Choroid plexus epithelial cell (primary cell): ENCODE measurements around the gene BET1L.
"Not testable (repeated sequence)": the region's sequence is repeated elsewhere in the genome, so short reads cannot be mapped to it uniquely, and the experiment has no call there.

ENCODE experiments used
- DNase-seq: peaks from one replicate; pipeline ENCODE4 v3.0.0-alpha.2; 2010; ENCODE audit warnings: low read depth
- H3K4me3 ChIP-seq: 2 replicates; pipeline ENCODE4 v1.5.1; 2011; ENCODE audit warnings: low read depth, mild to moderate bottlenecking, control low read depth, low read length, moderate library complexity
- TF ChIP-seq, protein P1 (sequence below): conservative IDR thresholded peaks from 2 replicates; pipeline ENCODE4 v1.5.1; 2011; ENCODE audit warnings: low read depth, mild to moderate bottlenecking, control low read depth, inconsistent platforms, low read length, moderate library complexity

The BET1L gene

DNA sequence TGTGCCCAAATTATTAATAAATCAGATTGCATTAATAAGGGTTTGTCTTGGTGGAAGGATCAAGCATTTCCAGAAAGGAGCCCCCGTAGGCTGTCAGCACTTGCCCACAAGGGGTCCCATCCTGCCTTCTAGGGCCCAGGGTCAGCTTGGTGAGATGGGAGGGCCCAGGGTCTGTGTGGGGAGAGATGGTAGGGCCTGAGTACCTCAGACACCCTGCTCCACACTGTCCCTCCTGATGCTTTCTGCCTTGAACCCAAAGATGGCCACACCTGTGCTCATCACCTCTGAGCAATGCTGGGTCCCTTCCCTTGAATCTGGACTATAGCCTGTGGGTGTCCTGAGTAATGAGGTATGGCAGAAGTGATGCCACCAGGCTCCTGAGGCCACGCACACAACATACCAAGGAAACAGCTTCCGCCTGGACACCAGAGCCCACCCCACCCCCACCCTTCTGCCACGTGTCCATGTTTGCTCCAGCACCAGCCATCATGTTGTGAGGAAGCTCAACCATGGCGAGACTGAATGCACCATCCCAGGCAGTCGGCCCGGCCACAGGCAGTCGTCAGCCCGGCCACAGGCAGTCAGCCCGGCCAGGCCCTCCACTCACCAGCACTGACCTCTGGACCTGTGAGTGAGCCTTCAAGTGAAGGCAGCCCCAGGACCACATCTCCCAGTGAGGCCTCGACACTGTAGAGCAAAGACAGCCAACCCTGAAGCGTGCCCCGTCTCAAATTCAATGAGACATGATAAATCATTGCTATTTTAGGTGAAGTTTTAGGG, 6.8 kb downstream of the BET1L start:
- H3K4me3 ChIP-seq, result no peak overlapping the region
- DNase-seq, result no peak
- TF ChIP-seq, protein P1, sequence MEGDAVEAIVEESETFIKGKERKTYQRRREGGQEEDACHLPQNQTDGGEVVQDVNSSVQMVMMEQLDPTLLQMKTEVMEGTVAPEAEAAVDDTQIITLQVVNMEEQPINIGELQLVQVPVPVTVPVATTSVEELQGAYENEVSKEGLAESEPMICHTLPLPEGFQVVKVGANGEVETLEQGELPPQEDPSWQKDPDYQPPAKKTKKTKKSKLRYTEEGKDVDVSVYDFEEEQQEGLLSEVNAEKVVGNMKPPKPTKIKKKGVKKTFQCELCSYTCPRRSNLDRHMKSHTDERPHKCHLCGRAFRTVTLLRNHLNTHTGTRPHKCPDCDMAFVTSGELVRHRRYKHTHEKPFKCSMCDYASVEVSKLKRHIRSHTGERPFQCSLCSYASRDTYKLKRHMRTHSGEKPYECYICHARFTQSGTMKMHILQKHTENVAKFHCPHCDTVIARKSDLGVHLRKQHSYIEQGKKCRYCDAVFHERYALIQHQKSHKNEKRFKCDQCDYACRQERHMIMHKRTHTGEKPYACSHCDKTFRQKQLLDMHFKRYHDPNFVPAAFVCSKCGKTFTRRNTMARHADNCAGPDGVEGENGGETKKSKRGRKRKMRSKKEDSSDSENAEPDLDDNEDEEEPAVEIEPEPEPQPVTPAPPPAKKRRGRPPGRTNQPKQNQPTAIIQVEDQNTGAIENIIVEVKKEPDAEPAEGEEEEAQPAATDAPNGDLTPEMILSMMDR, result no peak

DNA sequence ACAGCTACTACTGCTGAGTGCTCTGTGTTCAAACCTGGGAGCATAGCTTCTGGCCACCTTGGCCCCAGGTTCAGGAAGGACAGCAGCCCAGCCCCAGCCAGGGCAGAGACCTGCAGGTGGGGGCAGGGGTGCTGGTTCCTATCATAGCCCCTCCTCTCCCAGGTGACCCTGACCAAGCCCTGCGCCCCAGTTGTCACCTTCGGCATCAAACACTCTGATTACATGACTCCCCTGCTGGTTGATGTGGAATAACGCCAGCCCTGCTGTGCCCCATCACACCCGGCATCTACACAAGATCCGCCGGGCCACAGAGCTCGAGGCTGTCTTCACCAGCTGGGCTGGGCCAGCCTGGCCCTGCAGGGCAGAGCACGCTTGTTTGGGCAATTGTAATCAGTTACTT, 7.4 kb downstream of the BET1L start:
- no peak overlapping the region for H3K4me3 ChIP-seq
- DNase-seq, result no peak
- TF ChIP-seq, protein P1, result peak; percentile 3

DNA sequence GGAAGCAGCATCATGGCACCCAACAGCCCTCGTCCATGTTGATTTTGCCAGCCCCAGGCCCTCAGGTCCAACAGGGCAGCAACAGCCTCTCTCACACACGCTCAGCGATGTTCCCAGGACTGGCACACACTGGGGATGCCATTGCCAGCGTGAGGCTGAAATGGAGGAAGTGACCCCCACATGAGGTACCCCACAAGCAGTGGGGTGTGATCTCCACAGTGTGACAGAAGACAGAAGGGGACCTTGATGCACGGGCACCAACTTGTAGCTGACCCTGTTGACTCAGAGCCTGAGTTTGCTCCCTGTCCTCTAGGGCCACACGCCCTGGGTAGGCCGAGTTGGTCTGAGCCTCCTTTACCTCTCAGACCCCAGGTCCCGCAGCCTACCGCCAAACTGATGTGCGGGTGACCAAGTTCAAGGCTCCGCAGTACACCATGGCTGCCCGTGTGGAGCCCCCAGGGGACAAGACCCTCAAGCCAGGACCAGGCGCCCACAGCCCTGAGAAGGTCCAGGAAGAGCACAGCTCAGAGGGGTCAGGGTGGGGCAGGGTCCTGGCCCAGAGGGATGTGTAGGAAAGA, 8.1 kb downstream of the BET1L start:
- H3K4me3 ChIP-seq, result no peak overlapping the region
- TF ChIP-seq, protein P1, result no peak
- no peak for DNase-seq

DNA sequence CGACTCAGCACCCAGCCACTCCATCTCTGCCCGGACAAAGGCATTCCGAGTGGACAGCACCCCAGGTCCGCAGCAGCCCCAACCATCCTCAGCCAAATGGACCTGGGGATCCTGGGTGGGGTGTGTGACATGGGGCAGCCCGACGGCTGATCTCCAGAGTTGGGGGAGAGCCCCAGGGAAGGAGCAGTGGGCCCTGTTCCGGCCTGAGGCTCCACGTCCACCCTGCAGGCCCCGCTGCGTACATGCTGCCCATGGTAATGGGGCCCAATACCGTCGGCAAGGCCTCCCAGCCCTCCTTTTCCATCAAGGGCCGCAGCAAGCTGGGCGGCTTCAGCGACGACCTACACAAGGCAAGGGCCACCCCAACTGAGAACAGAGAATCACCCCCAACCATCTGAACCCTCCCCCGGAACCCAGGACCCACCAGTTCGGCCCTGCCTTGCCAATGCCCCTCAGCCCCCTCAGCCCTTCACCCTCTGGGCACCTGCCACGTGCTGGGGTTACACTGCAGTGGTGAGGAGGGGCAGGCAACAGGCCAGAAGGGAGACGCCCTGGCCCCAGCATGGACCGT, 8.9 kb downstream of the BET1L start:
- DNase-seq, result no peak
- H3K4me3 ChIP-seq, result no peak overlapping the region
- TF ChIP-seq, protein P1, result no peak

DNA sequence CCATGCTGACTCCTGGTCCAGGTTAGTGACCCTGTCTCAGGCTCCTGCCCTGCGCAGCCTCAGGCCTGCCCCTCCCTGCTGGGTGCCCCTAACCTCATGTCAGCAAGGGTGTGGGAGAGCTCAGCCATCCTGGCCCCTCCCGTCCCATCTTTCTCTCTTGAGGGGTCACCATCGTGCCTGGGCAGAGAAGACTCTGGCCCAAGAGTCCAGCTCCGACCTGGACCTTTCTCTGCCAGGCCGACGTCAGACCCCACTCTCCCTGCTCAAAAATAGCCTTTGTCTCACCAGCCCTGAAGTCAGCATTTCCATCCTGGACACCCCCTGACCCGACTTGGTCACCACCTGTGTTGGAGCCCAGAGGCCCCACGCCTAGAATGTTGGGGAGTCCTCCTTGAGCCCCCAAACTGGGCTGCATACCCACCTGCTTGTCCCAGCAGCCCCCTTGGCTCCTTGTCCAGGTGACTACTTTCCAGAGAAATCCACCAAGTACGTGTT, 9.4 kb downstream of the BET1L start:
- no peak overlapping the region for H3K4me3 ChIP-seq
- no peak for DNase-seq
- TF ChIP-seq, protein P1, result no peak

DNA sequence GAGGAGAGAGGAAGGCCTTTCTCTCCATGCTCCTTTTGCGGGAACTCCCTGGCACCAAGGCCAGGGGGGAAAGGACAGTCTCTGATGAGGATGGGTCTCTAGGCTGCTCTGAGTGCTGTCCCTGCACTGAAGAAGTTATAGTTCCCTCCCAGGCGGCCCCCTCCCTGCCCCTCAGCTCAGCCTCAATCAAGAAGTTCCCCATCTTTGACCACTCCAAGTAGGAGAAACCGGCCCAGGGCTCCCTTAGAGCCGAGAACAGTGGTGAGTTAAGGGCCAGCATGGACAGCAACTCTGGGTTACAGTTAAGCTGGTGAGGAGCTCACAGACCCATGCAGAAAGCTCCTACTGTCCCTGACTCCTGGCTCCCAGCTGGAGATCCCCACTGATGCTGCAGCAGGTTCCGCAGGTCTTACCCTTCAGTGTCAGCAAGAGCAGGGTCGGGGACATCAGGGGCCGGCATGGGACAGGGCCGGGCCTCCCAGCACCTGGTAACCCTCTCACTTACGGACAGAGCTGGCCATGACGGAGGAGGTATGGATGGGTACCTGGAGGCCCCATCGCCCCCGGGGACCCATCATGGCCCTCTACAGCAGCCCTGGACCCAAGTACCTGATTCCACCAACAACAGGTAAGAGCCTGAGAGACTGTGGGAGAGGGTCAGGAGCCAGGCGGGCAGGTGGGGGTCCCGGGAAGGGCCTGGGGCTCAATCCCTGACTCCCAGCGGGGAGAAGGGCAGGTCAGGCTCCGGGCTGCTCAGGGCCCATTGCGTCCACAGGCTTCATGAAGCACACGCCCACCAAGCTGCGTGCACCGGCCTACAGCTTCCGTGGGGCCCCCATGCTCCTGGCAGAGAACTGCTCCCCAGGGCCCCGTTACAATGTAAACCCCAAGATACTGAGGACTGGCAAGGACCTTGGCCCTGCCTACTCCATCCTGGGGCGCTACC, 10.1 kb downstream of the BET1L start:
- TF ChIP-seq, protein P1, result no peak
- H3K4me3 ChIP-seq, result no peak overlapping the region
- DNase-seq, result no peak

DNA sequence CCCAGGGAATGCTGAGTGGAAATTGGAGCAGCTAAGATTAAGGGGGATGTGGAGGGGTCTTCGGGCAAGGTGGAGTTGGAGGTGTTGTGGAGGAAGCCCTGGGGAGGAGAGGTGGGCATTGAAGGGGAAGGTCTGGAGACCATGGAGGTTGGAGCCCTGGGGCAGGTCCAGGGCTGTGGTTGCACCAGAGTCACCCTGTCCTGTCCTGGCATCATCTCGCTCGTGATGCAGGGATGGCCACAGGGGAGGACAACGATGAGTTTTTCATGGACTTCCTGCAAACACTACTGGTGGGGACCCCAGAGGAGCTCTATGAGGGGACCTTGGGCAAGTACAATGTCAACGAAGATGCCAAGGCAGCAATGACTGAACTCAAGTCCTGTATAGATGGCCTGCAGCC, 13.7 kb downstream of the BET1L start:
- not testable (repeated sequence) for DNase-seq

DNA sequence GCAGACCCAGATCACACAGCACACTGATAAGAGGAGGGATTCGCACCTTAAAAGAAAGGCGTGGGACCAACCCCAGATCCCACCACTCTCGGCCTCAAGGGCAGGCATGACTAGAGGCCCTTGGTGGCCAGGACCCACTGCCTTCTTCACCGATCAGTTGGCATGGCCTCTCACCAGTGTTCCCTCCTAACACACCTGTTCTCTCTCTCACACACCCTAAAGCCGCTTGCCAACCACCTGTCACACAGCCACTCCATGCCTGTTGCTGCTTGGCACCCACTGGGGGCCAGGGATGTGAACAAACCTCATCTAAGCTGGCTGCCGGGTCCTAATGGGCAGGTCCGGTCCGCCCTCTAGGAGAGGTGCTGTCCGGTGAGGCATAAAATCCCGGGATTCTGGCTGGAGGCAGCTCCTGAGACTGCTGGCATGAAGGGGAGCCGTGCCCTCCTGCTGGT, 14.5 kb downstream of the BET1L start, which contains the start of gene SCGB1C1:
Gene SCGB1C1, plus strand, starts transcription at position 405 of the 455 bp plus-strand sequence. Its CDS starts 22 bp downstream, at position 427.
- not testable (repeated sequence) for H3K4me3 ChIP-seq

More for the DNA sequence above, 13.7 kb downstream of the BET1L start:
- H3K4me3 ChIP-seq, result not testable (repeated sequence)

More for the DNA sequence above, 14.5 kb downstream of the BET1L start, which contains the start of gene SCGB1C1:
- not testable (repeated sequence) for DNase-seq
